Tibial nerve (tissue), 4 donors: ENCODE measurements around the gene SQOR.

ENCODE experiments used
- CTCF ChIP-seq, 5 experiments: fragments of 200-600 bp in 3 of 5; fragments of 450-650 bp in 2 of 5; sonication (generic) in 3 of 5; IDR thresholded peaks; one replicate each; pipeline ENCODE4 v1.5.1; 2016 to 2019; ENCODE audit warnings: antibody characterized with exemption in 5 of 5, mild to moderate bottlenecking in 3 of 5, moderate library complexity in 2 of 5
- EP300 ChIP-seq, 2 donors: sonication (generic); formaldehyde crosslinking; IDR thresholded peaks; one replicate each; pipeline ENCODE4 v1.6.1; 2017; ENCODE audit warnings: antibody characterized with exemption in 2 of 2, mild to moderate bottlenecking in 1 of 2

GRCh38 chr15:45729141-45729540 lies 94.3 kb downstream of the SQOR start:
- TF ChIP-seq EP300 (IDR thresholded peaks at IDR 0.05): no peak
- no peak for TF ChIP-seq CTCF (IDR thresholded peaks at IDR 0.05)
